T-helper 9 cell (primary cell): ENCODE results near the gene TMEM175.

Experiments
- DNase-seq: peaks from one replicate; pipeline ENCODE4 v3.0.0-alpha.2; 2020

Gene TMEM175

GRCh38 chr4:960636-961350 lies 28.5 kb downstream of the TMEM175 start:
- DNase-seq: no peak

GRCh38 chr4:961351-962230 lies 29.3 kb downstream of the TMEM175 start:
- DNase-seq: no peak

GRCh38 chr4:962231-963208 lies 30.3 kb downstream of the TMEM175 start:
- no peak for DNase-seq

- DNase-seq: no peak
These were observed 31.3 kb downstream of the TMEM175 start for GRCh38 chr4:963276-964225.

- no peak for DNase-seq
These were observed 32.2 kb downstream of the TMEM175 start for GRCh38 chr4:964346-965025.

GRCh38 chr4:965048-965765 lies 32.9 kb downstream of the TMEM175 start:
- DNase-seq: no peak

GRCh38 chr4:965766-966134 lies 33.5 kb downstream of the TMEM175 start:
- DNase-seq: no peak

- DNase-seq: no peak
These were observed 34.2 kb downstream of the TMEM175 start for GRCh38 chr4:966266-967112.

- no peak for DNase-seq
These were observed 35.1 kb downstream of the TMEM175 start for GRCh38 chr4:967113-968104.

GRCh38 chr4:968221-968620 lies 36.0 kb downstream of the TMEM175 start:
- no peak for DNase-seq

GRCh38 chr4:968621-969394 lies 36.5 kb downstream of the TMEM175 start:
- no peak for DNase-seq

GRCh38 chr4:970046-970745 lies 37.9 kb downstream of the TMEM175 start:
- DNase-seq: no peak

GRCh38 chr4:970854-971520 lies 38.7 kb downstream of the TMEM175 start:
- no peak for DNase-seq

GRCh38 chr4:971666-972500 lies 39.6 kb downstream of the TMEM175 start:
- no peak for DNase-seq
